MM.1S (cell line): ENCODE data around the gene PDE2A.

Source experiments
- EZH2 ChIP-seq: fragments of 300-600 bp; sonication (generic); optimal IDR thresholded peaks from 2 replicates; pipeline ENCODE3; 2017; ENCODE audit warnings: low read depth, mild to moderate bottlenecking, antibody characterized with exemption, low read length, mixed read lengths
- EZH2phosphoT487 ChIP-seq: fragments of 300-600 bp; sonication (generic); IDR thresholded peaks from 2 replicates; pipeline ENCODE4 v1.6.1; 2018; ENCODE audit warnings: antibody characterized with exemption, low read length
- TF ChIP-seq, protein P1 (sequence below): fragments of 300-600 bp; sonication (generic); IDR thresholded peaks from 2 replicates; pipeline ENCODE4 v1.5.1; 2016; ENCODE audit warnings: antibody characterized with exemption, low read length, mixed read lengths

DNA sequence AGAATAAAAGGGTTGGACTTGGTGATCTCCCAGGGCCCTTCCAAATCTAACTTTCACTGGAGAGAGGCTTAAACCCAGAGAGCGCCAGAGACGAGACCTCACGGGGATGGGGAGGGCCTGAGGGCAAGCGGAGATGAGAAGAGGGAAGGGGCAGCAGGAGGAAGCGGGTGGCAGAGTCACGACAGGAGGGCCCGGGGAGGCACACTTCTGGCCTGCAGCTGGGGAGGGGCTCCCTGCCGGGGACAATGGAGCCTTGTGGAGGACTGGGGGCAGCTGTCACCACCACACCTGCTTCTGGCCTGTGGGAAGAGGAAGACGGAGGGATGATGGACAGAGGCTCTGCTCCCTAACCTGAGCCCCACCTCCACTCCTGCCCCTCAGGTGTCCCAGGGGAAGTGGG, 40.2 kb downstream of the PDE2A start:
- TF ChIP-seq, protein P1, sequence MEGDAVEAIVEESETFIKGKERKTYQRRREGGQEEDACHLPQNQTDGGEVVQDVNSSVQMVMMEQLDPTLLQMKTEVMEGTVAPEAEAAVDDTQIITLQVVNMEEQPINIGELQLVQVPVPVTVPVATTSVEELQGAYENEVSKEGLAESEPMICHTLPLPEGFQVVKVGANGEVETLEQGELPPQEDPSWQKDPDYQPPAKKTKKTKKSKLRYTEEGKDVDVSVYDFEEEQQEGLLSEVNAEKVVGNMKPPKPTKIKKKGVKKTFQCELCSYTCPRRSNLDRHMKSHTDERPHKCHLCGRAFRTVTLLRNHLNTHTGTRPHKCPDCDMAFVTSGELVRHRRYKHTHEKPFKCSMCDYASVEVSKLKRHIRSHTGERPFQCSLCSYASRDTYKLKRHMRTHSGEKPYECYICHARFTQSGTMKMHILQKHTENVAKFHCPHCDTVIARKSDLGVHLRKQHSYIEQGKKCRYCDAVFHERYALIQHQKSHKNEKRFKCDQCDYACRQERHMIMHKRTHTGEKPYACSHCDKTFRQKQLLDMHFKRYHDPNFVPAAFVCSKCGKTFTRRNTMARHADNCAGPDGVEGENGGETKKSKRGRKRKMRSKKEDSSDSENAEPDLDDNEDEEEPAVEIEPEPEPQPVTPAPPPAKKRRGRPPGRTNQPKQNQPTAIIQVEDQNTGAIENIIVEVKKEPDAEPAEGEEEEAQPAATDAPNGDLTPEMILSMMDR, result no peak
- no peak for TF ChIP-seq EZH2phosphoT487
- TF ChIP-seq EZH2, result no peak
